ENCODE measurements around the gene GDPGP1.

GDPGP1 gene

DNA sequence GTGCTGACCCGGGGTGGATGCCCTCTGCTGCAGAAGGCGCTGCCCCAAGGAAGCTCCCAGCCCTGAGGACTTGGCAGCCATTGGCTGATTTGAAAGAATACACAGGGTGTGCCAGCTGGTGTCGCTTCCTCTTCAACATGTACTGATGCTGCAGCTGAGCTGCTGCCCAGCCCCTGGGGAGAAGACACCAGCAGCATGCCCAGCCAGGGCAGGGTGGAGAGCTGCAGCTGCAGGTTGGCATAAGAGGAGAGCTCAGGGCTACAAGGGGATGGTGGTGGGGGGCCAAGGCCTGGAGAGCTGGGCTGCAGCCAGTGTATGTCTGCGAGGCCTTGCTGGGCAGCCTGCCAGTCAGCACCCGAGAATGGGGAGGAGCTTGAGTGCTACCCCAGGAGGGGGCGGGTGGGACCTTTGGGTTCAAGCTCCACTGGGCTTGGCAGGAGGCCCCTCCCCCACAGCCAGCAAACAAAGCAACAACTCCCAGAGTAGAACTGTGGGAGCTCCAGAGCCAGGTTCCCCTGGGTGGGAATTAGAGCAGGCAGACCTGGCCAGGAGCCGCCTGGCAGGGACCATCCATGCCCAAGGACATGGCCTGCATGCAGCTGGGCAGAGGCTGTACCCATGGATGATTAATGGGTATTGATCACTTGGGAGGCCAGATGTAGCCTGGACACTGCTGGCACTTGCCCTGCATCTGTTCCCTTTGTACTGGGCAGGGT is 42.1 kb upstream of the GDPGP1 start:
- TF ChIP-seq SPI1 (IDR thresholded peaks at IDR 0.05; ENCODE audit: low read depth, low read length) = peak; percentile 64
- no peak for TF ChIP-seq POU2F2 (IDR thresholded peaks at IDR 0.05; ENCODE audit: low read depth, low read length)
- TF ChIP-seq POLR2A (IDR thresholded peaks at IDR 0.05; ENCODE audit: low read depth, low read length) = no peak
- DNase-seq (ENCODE audit: insufficient read length, low spot score) (no peak), FAIRE-seq (peak; percentile 84)

DNA sequence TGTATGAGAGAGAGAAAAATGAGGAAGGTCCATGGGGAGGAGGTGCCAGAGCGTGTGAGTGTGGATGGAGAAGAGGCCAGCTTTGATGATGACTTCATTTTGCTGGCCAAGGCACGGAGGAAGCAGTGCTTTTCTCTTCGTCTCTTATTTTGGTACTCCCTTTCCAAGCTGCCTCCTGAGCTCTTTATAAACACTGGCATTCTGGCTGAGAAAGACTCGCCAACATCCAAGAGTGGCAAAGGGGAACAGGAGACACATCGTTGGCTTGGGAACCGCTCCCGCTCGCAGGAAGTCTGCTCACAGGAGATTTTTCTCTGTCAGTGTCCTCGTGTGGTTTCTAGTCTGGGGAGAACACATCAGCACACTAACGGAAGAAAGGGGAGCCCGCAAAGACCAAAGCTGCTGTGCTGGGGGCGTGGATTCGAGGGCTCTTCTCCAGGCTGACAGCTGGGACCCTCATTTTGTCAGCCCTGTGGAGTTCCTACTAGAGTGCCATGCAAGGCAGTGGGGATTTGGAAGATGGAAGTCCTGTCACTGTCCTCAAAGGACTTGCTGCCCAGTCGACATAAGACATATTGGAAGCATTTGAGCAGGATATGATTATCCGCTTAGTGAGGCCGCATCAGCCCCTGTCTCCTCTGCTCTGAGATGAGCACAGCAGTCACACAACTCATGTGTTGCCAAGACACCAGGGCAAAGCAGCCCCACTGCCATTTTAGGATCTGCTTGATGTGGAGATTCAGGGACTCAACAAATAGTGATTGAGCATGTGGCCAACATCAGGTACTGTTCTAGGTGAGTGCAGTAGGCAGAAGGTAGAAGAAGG is 40.8 kb upstream of the GDPGP1 start:
- FAIRE-seq (no peak), DNase-seq (ENCODE audit: insufficient read length, low spot score) (no peak)
- TF ChIP-seq POU2F2 (IDR thresholded peaks at IDR 0.05; ENCODE audit: low read depth, low read length) (no peak), POLR2A (IDR thresholded peaks at IDR 0.05; ENCODE audit: low read depth, low read length) (no peak), PAX5 (IDR thresholded peaks at IDR 0.05; ENCODE audit: insufficient read depth, low read length, severe bottlenecking) (no peak), POLR2AphosphoS5 (IDR thresholded peaks at IDR 0.05; ENCODE audit: low read depth, low read length) (no peak), SPI1 (IDR thresholded peaks at IDR 0.05; ENCODE audit: low read depth, low read length) (no peak)

DNA sequence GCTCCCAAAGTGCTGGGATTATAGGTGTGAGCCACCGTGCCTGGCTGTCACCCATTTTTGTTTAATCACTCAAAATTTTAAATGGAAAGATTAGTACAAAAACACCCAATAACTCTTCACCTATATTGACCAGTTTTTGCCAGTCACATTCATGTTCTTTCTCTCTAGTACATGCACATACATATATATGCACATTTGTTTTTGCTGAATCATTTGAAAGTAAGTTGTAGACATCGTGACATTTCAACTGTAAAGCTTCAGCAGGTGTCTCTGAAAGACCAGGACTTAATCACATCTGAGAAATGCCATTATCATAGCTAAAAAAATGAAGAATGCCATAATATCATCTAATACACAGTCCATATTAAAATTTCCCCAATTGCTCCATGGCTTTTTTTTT is 39.4 kb upstream of the GDPGP1 start:
- no peak for DNase-seq (ENCODE audit: insufficient read length, low spot score)
- no peak for FAIRE-seq
- TF ChIP-seq PAX5 (IDR thresholded peaks at IDR 0.05; ENCODE audit: insufficient read depth, low read length, severe bottlenecking) (no peak), SPI1 (IDR thresholded peaks at IDR 0.05; ENCODE audit: low read depth, low read length) (no peak), POLR2A (IDR thresholded peaks at IDR 0.05; ENCODE audit: low read depth, low read length) (no peak), TAF1 (IDR thresholded peaks at IDR 0.05; ENCODE audit: low read depth, low read length) (no peak), POLR2AphosphoS5 (IDR thresholded peaks at IDR 0.05; ENCODE audit: low read depth, low read length) (no peak), POU2F2 (IDR thresholded peaks at IDR 0.05; ENCODE audit: low read depth, low read length) (no peak)

DNA sequence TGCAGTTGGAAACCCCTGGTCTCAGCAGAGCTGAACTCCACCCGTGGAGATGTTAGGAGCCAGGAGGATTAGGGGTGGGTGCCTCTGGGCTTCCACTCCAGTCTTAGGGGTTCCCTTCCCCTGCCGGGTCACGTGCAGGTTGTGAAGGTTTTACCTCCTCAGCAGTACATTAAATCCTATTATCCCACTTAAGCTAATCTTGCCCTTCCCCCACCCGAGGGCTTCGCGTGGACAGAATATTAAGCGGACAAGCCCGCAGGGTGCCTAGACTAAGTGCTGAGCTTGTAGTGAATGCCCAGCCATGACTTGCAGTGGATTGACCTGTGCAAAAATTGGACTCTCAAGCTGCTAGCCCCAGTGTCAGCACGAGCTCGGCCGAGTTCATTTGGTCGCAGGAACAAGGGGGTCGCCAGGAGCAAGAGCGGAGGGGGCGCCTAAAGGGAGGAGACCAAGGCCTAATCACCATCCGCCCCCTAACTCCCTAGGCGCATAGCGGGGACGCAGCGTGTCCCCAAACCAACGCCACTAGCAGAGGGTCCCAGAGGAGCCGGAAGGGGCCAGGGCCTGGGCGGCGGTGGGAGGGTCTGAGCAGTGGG is 33.4 kb upstream of the GDPGP1 start:
- TF ChIP-seq POLR2A (IDR thresholded peaks at IDR 0.05; ENCODE audit: low read depth, low read length) = no peak
- no peak for DNase-seq (ENCODE audit: insufficient read length, low spot score)
- FAIRE-seq = peak; percentile 16

DNA sequence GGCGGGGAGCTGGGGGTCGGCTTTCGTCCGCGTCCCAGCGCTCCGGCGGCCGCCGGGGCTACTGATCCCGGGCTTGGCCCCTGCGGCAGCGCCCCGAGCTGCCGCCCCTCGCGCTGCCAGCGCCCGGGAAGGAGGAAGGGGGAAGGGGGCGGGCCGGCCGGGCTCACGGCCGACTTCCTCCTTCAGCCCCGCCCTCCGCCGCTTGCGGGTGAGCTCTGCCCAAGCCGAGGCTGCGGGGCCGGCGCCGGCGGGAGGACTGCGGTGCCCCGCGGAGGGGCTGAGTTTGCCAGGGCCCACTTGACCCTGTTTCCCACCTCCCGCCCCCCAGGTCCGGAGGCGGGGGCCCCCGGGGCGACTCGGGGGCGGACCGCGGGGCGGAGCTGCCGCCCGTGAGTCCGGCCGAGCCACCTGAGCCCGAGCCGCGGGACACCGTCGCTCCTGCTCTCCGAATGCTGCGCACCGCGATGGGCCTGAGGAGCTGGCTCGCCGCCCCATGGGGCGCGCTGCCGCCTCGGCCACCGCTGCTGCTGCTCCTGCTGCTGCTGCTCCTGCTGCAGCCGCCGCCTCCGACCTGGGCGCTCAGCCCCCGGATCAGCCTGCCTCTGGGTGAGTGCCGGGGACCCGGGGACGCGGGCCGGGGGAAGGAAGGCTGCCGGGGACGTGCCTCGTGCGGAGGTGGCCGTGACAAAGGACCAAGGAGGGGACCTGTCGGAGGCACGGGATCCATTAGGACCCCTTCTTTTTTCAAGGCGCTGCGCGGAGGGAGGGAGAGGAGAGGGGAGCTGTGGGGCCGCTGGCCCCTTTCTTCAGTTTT is 32.7 kb upstream of the GDPGP1 start, which contains the start of gene SEMA4B:
SEMA4B (plus strand) TSS at position 201 of the 814 bp plus-strand sequence; CDS start at position 450, 249 bp downstream.
- DNase-seq (ENCODE audit: insufficient read length, low spot score) (peak; percentile 97), FAIRE-seq (peak; percentile 85)

DNA sequence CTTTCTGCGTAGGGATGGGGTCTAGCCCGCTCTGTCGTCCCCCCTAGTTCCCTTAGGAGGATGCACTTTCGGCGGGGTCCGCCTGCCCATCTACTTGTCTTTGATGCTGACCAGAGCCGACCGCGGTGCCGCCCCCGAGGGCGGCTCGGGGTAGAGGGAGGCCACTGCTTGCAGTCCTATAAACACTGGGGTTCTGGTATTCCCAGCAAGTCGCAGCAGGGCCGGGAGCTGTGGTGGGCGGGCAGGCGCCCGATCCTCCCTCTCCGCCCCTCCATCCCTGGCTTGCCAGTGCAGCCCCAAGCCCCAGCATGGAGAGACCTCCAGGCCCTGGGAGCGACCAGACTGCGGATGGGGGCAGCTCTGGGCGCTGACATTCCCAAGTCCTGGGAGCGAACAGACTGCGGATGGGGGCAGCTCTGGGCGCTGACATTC is 32.0 kb upstream of the GDPGP1 start:
- FAIRE-seq (no peak), DNase-seq (ENCODE audit: insufficient read length, low spot score) (no peak)
- no peak for TF ChIP-seq TAF1 (IDR thresholded peaks at IDR 0.05; ENCODE audit: low read depth, low read length)

More for the DNA sequence above, 32.7 kb upstream of the GDPGP1 start, which contains the start of gene SEMA4B:
- peak; percentile 59 for TF ChIP-seq SPI1 (IDR thresholded peaks at IDR 0.05; ENCODE audit: low read depth, low read length)
- TF ChIP-seq POU2F2 (IDR thresholded peaks at IDR 0.05; ENCODE audit: low read depth, low read length) = no peak
- TF ChIP-seq TAF1 (IDR thresholded peaks at IDR 0.05; ENCODE audit: low read depth, low read length) = no peak
- TF ChIP-seq POLR2AphosphoS5 (IDR thresholded peaks at IDR 0.05; ENCODE audit: low read depth, low read length) = no peak
- no peak for TF ChIP-seq POLR2A (IDR thresholded peaks at IDR 0.05; ENCODE audit: low read depth, low read length)
- TF ChIP-seq PAX5 (IDR thresholded peaks at IDR 0.05; ENCODE audit: insufficient read depth, low read length, severe bottlenecking) = peak; percentile 17

DNA sequence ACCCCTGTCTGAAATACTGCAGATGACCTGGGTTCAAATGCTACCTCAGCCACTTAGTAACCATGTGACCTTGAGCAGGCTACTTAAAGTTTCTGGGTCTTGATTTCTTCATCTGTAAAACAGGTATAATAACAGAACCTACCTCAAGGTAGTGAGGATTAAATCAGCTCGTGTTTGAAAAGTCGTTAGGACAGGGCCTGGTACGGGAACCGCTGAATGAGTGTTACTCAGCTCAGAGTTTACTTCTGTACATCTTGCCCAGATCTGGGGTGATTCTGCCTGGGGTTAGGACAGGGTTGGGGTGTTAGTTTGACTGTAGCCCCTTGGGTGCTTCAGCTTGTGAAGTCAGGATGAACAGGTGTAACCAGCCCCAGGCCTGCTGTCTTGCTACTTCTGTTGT is 31.1 kb upstream of the GDPGP1 start:
- TF ChIP-seq POU2F2 (IDR thresholded peaks at IDR 0.05; ENCODE audit: low read depth, low read length) = no peak
- no peak for FAIRE-seq
- DNase-seq (ENCODE audit: insufficient read length, low spot score) = no peak

DNA sequence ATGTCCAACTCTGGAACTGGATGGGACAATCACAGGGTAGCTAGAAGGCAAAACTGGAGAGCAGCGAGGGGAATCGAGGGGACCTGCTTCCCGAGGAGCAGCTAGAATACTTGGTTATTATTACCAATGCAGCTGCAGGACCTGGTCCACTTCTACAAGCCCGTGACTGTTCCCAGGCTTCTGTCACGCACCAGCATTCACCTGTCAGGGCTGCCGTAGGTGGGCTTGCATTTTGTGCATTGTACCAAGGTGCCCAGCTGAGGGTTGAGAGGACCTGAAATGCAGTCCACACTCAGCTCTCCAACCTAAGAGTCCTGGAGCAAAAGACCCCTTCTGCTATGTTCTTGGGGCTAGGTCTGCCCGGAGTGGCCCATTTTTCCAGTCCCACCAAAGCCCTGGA is 30.5 kb upstream of the GDPGP1 start:
- no peak for FAIRE-seq
- TF ChIP-seq POLR2A (IDR thresholded peaks at IDR 0.05; ENCODE audit: low read depth, low read length) = no peak
- no peak for TF ChIP-seq POLR2AphosphoS5 (IDR thresholded peaks at IDR 0.05; ENCODE audit: low read depth, low read length)
- TF ChIP-seq PAX5 (IDR thresholded peaks at IDR 0.05; ENCODE audit: insufficient read depth, low read length, severe bottlenecking) = no peak
- TF ChIP-seq TAF1 (IDR thresholded peaks at IDR 0.05; ENCODE audit: low read depth, low read length) = no peak
- no peak for TF ChIP-seq SPI1 (IDR thresholded peaks at IDR 0.05; ENCODE audit: low read depth, low read length)
- TF ChIP-seq POU2F2 (IDR thresholded peaks at IDR 0.05; ENCODE audit: low read depth, low read length) = no peak
- DNase-seq (ENCODE audit: insufficient read length, low spot score) = no peak

DNA sequence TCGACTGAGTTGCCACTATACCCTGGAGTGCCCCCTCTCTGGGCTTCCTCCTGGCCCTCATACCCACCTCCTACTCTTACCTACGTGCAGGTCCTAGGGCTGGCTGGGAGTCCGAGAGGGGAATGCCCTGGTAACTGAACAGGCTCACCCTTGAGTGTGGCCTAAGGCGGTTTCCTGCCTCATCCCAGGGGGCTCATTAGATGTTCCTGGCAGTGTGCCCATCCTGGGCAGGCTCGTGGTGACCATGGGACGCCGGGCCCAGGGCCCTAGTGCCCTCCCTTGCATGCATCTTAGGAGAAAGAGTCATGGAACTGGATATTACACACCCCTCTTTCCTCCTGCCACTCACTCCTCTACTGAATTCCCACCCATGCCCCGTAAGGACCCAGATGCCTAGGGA is 30.1 kb upstream of the GDPGP1 start:
- FAIRE-seq = no peak
- no peak for DNase-seq (ENCODE audit: insufficient read length, low spot score)
- TF ChIP-seq TAF1 (IDR thresholded peaks at IDR 0.05; ENCODE audit: low read depth, low read length) (no peak), PAX5 (IDR thresholded peaks at IDR 0.05; ENCODE audit: insufficient read depth, low read length, severe bottlenecking) (no peak), POU2F2 (IDR thresholded peaks at IDR 0.05; ENCODE audit: low read depth, low read length) (no peak), POLR2AphosphoS5 (IDR thresholded peaks at IDR 0.05; ENCODE audit: low read depth, low read length) (no peak), POLR2A (IDR thresholded peaks at IDR 0.05; ENCODE audit: low read depth, low read length) (no peak), SPI1 (IDR thresholded peaks at IDR 0.05; ENCODE audit: low read depth, low read length) (no peak)
